Panc1 (cell line): ENCODE results near the gene SPATA46. TPM values are rescaled to one million over a fixed set of nuclear protein-coding genes. Genes with fewer than 3 reads are reported as not detected.
A peak's percentile ranks its signal among the peaks of the same experiment; 100 is the strongest.

Source experiments
- ATAC-seq: fragments of 200-7000 bp; cut with Tn5 transposase; 2 replicates; pipeline ENCODE4 v1.9.1; 2020; ENCODE audit warnings: mild to moderate bottlenecking, moderate library complexity
- BruUV-seq: library from RNA; stranded (reverse); fragments of 400-500 nt; replicated peaks from 2 replicates; lab custom pipeline; 2021; lab: Mats Ljungman, UMichigan
- CTCF ChIA-PET: fragments of 300-600 bp; sonication (Branson Sonifier 250); formaldehyde crosslinking; loops from one replicate; lab custom pipeline; 2022; ENCODE audit warnings: antibody characterized with exemption; lab: Charles Lee
- POLR2A ChIA-PET: fragments of 300-600 bp; sonication (Branson Sonifier 250); formaldehyde crosslinking; loops from one replicate; lab custom pipeline; 2022; ENCODE audit warnings: antibody characterized with exemption; lab: Charles Lee
- DNase-seq: peaks from one replicate; pipeline ENCODE4 v3.0.0-alpha.2; 2010; ENCODE audit warnings: low read depth, low spot score
- H3K27ac ChIP-seq: 2 replicates; pipeline ENCODE4 v1.5.1; 2011; ENCODE audit warnings: mild to moderate bottlenecking, low read length, inconsistent platforms
- H3K27me3 ChIP-seq: fragments of 200-500 bp; sonication (Bioruptor generic); 2 replicates; pipeline ENCODE4 v1.6.0; 2014; ENCODE audit warnings: low read length, inconsistent platforms; ENCODE audit not compliant: control insufficient read depth, insufficient read depth
- H3K36me3 ChIP-seq: fragments of 200-500 bp; sonication (Bioruptor generic); 2 replicates; pipeline ENCODE4 v1.5.1; 2014; ENCODE audit warnings: inconsistent platforms, mild to moderate bottlenecking, low read length, moderate library complexity; ENCODE audit not compliant: control insufficient read depth, insufficient read depth
- H3K4me1 ChIP-seq: 2 replicates; pipeline ENCODE4 v1.5.1; 2011; ENCODE audit warnings: inconsistent platforms, mild to moderate bottlenecking, low read length, moderate library complexity; ENCODE audit not compliant: control insufficient read depth, insufficient read depth
- H3K4me3 ChIP-seq, 2 experiments: 2 replicates each; pipeline ENCODE4 v1.5.1; 2011 to 2012; ENCODE audit warnings: low read depth in 2 of 2, low read length in 2 of 2, mild to moderate bottlenecking in 2 of 2, inconsistent platforms in 1 of 2, moderate library complexity in 1 of 2
- H3K9me3 ChIP-seq: fragments of 200-500 bp; sonication (Bioruptor generic); 2 replicates; pipeline ENCODE4 v1.5.1; 2014; ENCODE audit warnings: low read depth, mild to moderate bottlenecking, inconsistent platforms, low read length, moderate library complexity; ENCODE audit not compliant: control insufficient read depth, insufficient read depth
- CTCF ChIP-seq: fragments of 450-650 bp; IDR thresholded peaks from 2 replicates; pipeline ENCODE4 v1.5.1; 2017; ENCODE audit warnings: mild to moderate bottlenecking
- POLR2AphosphoS5 ChIP-seq: IDR thresholded peaks from 2 replicates; pipeline ENCODE4 v1.6.1; 2012; ENCODE audit warnings: mild to moderate bottlenecking, low read depth, low read length, moderate library complexity
- SIN3A ChIP-seq: IDR thresholded peaks from 2 replicates; pipeline ENCODE4 v1.6.1; 2012; ENCODE audit warnings: low read depth, mild to moderate bottlenecking, low read length, moderate library complexity, borderline replicate concordance; ENCODE audit not compliant: insufficient read depth
- TCF7L2 ChIP-seq: IDR thresholded peaks from 2 replicates; pipeline ENCODE4 v1.6.1; 2011; ENCODE audit warnings: mild to moderate bottlenecking, low read depth, low read length, inconsistent platforms
- in situ Hi-C: cut with HindIII; loops from 2 replicates; pipeline ENCODE4 v1.10.0; 2016; ENCODE audit warnings: low sequenced_read_pairs, low pct_unique_long_range_greater_than_20kb
- intact Hi-C: fragments of 100-400 bp; cut with micrococcal nuclease; formaldehyde crosslinking; loops from one replicate; pipeline ENCODE4 v1.10.0; 2022; ENCODE audit not compliant: unreplicated experiment
- total RNA-seq: library from RNA; stranded (reverse); gene quantifications from one replicate; pipeline ENCODE4 v1.2.1, GENCODE V29; 2021; ENCODE audit not compliant: unreplicated experiment
- TF ChIP-seq, protein P1 (sequence below), 2 experiments: IDR thresholded peaks; 2 replicates each; pipeline ENCODE4 v1.6.1; 2011 to 2012; ENCODE audit warnings: low read depth in 2 of 2, control low read depth in 1 of 2, low read length in 1 of 2, mild to moderate bottlenecking in 1 of 2, moderate library complexity in 1 of 2; ENCODE audit not compliant: insufficient read depth in 1 of 2

The SPATA46 gene
- total RNA-seq, 1 experiment from 2014 or later, result not detected

DNA sequence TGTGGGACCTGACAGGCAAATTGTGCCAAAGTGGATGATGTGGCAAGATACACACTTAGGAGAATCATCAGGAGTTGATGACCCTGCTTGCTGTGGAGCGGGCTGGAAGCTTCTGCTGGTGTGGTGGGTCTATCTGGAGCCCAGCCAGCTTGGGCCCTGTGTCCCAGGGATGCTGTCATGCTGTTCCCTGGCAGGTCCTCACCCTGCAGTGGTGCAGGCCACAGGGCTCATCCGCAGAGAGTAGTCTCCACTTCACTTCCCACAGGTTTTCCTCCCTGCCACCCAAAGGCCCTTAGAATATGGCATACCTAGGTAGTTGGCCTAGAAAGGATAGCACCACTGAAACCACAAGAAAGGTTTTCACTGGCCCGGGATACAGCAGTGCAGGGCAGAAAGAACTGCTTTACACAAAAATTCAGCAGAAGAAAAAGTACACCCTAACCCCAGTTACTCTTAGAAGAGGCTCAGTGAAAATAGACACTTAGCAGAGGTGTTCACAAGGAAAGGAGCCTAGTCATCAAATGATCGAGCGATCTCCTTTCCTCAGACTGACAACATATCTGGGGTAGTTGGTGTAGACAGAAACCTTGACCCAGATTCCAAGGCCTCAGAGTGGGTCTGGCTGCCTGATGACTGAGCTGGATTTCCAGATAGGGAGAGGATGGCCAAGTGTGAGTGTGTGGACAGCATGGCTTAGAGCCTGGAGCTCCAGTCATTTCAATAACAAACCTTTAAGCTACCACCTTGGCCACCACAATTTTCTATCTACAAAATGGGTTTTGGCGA is 3.6 kb upstream of the SPATA46 start:
- Histone ChIP-seq H3K27me3 (no peaks in the 10 kb centered on the region), H3K4me3 (no peak overlapping the region), H3K9me3 (no peaks in the 10 kb centered on the region), H3K27ac (no peak overlapping the region), H3K36me3 (no peaks in the 10 kb centered on the region), H3K4me1 (no peaks in the 10 kb centered on the region)
- no peak for TF ChIP-seq POLR2AphosphoS5
- in situ Hi-C loops (no loop called here), intact Hi-C loops (no loop called here)
- ChIA-PET POLR2A (interaction anchor here (0.6 kb wide), 1 partner anchor 330 kb away, joined by 4 read pairs; no protein-coding TSS in a partner anchor), CTCF (interaction anchor here (0.5 kb wide), 1 partner anchor 343 kb away, joined by 3 read pairs; no protein-coding TSS in a partner anchor)
- ATAC-seq (no peak), DNase-seq (no peak)
- BruUV-seq, result TSS peak; percentile 9

GRCh38 chr1:162375463-162375862 is 1.2 kb downstream of the SPATA46 start:
- Histone ChIP-seq H3K27ac (no peak overlapping the region), H3K36me3 (no peaks in the 10 kb centered on the region), H3K9me3 (no peaks in the 10 kb centered on the region), H3K4me1 (no peaks in the 10 kb centered on the region), H3K27me3 (no peaks in the 10 kb centered on the region), H3K4me3 (no peak overlapping the region)
- BruUV-seq, result no TSS peak
- intact Hi-C loops (no loop called here), in situ Hi-C loops (no loop called here)
- DNase-seq (no peak), ATAC-seq (no peak)
- TF ChIP-seq TCF7L2 (no peak), CTCF (no peak), SIN3A (no peak), POLR2AphosphoS5 (no peak)
- TF ChIP-seq, protein P1, sequence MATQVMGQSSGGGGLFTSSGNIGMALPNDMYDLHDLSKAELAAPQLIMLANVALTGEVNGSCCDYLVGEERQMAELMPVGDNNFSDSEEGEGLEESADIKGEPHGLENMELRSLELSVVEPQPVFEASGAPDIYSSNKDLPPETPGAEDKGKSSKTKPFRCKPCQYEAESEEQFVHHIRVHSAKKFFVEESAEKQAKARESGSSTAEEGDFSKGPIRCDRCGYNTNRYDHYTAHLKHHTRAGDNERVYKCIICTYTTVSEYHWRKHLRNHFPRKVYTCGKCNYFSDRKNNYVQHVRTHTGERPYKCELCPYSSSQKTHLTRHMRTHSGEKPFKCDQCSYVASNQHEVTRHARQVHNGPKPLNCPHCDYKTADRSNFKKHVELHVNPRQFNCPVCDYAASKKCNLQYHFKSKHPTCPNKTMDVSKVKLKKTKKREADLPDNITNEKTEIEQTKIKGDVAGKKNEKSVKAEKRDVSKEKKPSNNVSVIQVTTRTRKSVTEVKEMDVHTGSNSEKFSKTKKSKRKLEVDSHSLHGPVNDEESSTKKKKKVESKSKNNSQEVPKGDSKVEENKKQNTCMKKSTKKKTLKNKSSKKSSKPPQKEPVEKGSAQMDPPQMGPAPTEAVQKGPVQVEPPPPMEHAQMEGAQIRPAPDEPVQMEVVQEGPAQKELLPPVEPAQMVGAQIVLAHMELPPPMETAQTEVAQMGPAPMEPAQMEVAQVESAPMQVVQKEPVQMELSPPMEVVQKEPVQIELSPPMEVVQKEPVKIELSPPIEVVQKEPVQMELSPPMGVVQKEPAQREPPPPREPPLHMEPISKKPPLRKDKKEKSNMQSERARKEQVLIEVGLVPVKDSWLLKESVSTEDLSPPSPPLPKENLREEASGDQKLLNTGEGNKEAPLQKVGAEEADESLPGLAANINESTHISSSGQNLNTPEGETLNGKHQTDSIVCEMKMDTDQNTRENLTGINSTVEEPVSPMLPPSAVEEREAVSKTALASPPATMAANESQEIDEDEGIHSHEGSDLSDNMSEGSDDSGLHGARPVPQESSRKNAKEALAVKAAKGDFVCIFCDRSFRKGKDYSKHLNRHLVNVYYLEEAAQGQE (IDR thresholded peaks at IDR 0.05; ENCODE audit: insufficient read depth in 1 of 2, low read depth in 2 of 2, low read length in 1 of 2), result no peak
- CTCF ChIA-PET, result no interaction called here
- POLR2A ChIA-PET, result no interaction called here

DNA sequence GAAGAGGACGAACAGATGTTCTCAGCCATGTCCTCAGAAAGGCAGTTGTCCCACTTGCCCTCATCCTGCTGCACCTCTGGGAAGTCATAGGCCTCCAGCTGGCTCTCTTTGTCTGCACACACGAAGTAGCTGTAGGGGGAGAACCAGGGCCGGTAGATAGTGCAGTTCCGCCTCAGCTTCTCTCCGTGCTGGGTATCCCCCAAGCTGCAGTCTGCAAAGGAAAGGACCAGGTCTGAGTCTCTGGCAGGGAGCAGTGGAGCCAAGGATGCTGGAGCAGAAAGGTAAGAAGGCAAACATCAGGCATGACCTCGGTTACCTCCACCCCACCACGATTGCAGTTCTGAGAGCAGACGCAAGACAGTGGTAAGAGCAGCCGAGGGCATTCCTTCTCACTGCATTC is 2.2 kb downstream of the SPATA46 start:
- POLR2A ChIA-PET, result interaction anchor here (0.5 kb wide), 1 partner anchor 519 kb away, joined by 3 read pairs; no protein-coding TSS in a partner anchor
- intact Hi-C loops (no loop called here), in situ Hi-C loops (no loop called here)
- H3K27me3 ChIP-seq, result no peaks in the 10 kb centered on the region
- no peaks in the 10 kb centered on the region for H3K9me3 ChIP-seq
- no peak overlapping the region for H3K27ac ChIP-seq
- H3K36me3 ChIP-seq, result no peaks in the 10 kb centered on the region
- TF ChIP-seq TCF7L2 (no peak), CTCF (no peak), POLR2AphosphoS5 (no peak), SIN3A (no peak)
- TF ChIP-seq, protein P1 (IDR thresholded peaks at IDR 0.05; ENCODE audit: insufficient read depth in 1 of 2, low read depth in 2 of 2, low read length in 1 of 2), result no peak
- ATAC-seq, result no peak
- CTCF ChIA-PET, result no interaction called here
- H3K4me3 ChIP-seq, result no peak overlapping the region
- no peak for DNase-seq
- H3K4me1 ChIP-seq, result no peaks in the 10 kb centered on the region
- no TSS peak for BruUV-seq
